Measurements from ENCODE around the gene NRAP. TPM values are rescaled to one million over a fixed set of nuclear protein-coding genes. Genes with fewer than 3 reads are reported as not detected.

NRAP gene
- total RNA-seq, 1 experiment from 2014 or later, result 0.05 TPM

DNA sequence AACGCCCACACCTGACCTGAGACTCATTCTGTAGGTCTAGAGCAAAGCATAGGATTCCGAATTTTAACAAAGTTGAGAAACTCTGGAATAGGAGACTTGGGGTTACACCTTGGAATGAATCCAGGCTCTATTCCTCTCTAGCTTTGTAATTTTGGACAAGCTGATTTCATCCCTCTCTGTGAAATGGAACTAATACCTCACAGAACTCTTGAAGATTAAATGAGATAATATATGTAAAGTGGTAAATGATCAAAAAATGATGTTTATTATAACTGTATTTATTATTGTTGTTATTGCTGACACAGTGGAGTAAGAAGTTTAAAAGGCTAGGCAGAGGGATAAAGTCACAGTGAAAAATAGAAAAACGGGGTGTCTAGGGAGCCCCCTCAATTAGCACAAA lies 48.2 kb upstream of the NRAP start:
- TF ChIP-seq, protein P1, sequence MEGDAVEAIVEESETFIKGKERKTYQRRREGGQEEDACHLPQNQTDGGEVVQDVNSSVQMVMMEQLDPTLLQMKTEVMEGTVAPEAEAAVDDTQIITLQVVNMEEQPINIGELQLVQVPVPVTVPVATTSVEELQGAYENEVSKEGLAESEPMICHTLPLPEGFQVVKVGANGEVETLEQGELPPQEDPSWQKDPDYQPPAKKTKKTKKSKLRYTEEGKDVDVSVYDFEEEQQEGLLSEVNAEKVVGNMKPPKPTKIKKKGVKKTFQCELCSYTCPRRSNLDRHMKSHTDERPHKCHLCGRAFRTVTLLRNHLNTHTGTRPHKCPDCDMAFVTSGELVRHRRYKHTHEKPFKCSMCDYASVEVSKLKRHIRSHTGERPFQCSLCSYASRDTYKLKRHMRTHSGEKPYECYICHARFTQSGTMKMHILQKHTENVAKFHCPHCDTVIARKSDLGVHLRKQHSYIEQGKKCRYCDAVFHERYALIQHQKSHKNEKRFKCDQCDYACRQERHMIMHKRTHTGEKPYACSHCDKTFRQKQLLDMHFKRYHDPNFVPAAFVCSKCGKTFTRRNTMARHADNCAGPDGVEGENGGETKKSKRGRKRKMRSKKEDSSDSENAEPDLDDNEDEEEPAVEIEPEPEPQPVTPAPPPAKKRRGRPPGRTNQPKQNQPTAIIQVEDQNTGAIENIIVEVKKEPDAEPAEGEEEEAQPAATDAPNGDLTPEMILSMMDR (IDR thresholded peaks at IDR 0.05; ENCODE audit: insufficient read depth in 1 of 2, low read depth in 1 of 2, low read length in 1 of 2, severe bottlenecking in 1 of 2, unreplicated experiment in 1 of 2), result no peak
- no peak for DNase-seq
- Mint-ChIP-seq H3K4me3 (ENCODE audit: unreplicated experiment) (no peak overlapping the region), H3K9me3 (ENCODE audit: unreplicated experiment) (no peaks in the 10 kb centered on the region), H3K36me3 (ENCODE audit: insufficient read depth, unreplicated experiment) (peaks cover 6% of the 10 kb centered on the region), H3K27ac (ENCODE audit: unreplicated experiment) (no peak overlapping the region), H3K4me1 (ENCODE audit: low read depth, unreplicated experiment) (no peaks in the 10 kb centered on the region), H3K27me3 (ENCODE audit: insufficient read depth, unreplicated experiment) (no peaks in the 10 kb centered on the region)
- H3K4me3 ChIP-seq (ENCODE audit: low read depth, low read length), result no peak overlapping the region
- ChIA-PET CTCF (no interaction called here), POLR2A (no interaction called here)
- H3K27me3 ChIP-seq (replicated peaks; ENCODE audit: control insufficient read depth, insufficient read depth, low read length), result no peaks in the 10 kb centered on the region
- no peaks in the 10 kb centered on the region for H3K4me1 ChIP-seq
- no TSS peak for BruUV-seq (replicated peaks)
- intact Hi-C loops (cut with micrococcal nuclease; ENCODE audit: unreplicated experiment), result no loop called here
- no peaks in the 10 kb centered on the region for H3K9me3 ChIP-seq
- H3K36me3 ChIP-seq (ENCODE audit: control insufficient read depth, insufficient read depth, low read length), result no peaks in the 10 kb centered on the region

DNA sequence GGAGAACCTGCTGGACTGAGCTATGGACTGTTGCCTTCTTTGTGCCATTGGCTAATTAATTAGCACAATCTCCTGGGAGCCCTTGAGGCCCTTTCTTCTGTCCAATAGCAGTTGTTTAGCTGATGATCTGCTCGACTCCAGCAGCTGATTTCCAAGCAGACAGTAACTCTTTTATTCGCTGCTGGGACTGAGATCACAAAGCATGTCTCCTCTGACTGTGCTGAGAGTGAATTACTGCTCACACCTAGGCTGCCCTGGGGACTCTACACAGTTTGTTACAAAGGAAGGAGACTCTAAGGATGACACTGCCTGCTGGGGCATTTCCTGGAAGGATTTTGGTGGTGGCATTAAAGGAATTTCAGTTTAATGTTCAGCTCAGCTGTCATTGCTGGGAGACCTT lies 47.3 kb upstream of the NRAP start:
- Histone ChIP-seq H3K36me3 (ENCODE audit: control insufficient read depth, insufficient read depth, low read length) (no peaks in the 10 kb centered on the region), H3K27me3 (replicated peaks; ENCODE audit: control insufficient read depth, insufficient read depth, low read length) (no peaks in the 10 kb centered on the region), H3K9me3 (no peaks in the 10 kb centered on the region), H3K4me1 (no peaks in the 10 kb centered on the region), H3K4me3 (ENCODE audit: low read depth, low read length) (no peak overlapping the region)
- Mint-ChIP-seq H3K27me3 (ENCODE audit: insufficient read depth, unreplicated experiment) (no peaks in the 10 kb centered on the region), H3K4me1 (ENCODE audit: low read depth, unreplicated experiment) (no peaks in the 10 kb centered on the region), H3K4me3 (ENCODE audit: unreplicated experiment) (no peak overlapping the region), H3K36me3 (ENCODE audit: insufficient read depth, unreplicated experiment) (peaks cover 6% of the 10 kb centered on the region), H3K9me3 (ENCODE audit: unreplicated experiment) (no peaks in the 10 kb centered on the region), H3K27ac (ENCODE audit: unreplicated experiment) (no peak overlapping the region)
- intact Hi-C loops (cut with micrococcal nuclease; ENCODE audit: unreplicated experiment), result no loop called here
- no peak for DNase-seq
- POLR2A ChIA-PET, result no interaction called here
- TF ChIP-seq, protein P1 (IDR thresholded peaks at IDR 0.05; ENCODE audit: insufficient read depth in 1 of 2, low read depth in 1 of 2, low read length in 1 of 2, severe bottlenecking in 1 of 2, unreplicated experiment in 1 of 2), result no peak
- BruUV-seq (replicated peaks), result no TSS peak
- CTCF ChIA-PET, result interaction anchor here (0.9 kb wide), 1 partner anchor 32 kb away, joined by 3 read pairs; no protein-coding TSS in a partner anchor

DNA sequence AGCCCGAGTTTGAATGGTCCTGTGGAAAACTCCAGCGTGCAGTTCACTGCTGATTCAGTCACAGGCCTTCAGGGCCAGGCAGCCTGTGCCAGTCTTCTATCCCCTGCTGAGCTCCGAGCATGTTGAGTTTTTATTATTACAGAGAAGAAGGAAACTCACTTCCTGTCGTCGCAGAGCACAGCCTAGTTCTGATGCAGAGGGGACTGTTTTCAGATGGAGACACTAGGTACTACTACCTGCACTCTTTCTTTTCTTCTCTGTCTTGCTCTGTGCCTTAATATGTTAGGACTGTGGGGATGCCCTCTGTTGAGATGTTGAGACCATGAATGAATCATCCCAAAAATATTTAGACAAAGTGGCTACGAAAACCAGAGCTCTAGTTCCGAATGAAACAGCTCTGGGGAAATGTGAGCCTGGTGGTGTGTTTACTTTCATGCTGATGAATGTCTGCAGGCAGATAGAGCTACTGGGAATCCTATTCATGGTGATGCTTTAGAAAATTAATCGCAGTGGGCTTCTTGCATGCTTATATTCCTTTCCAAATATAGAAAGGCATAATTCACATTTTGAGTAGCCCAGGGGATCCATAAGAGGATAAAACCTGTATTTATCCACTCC lies 45.5 kb upstream of the NRAP start:
- no TSS peak for BruUV-seq (replicated peaks)
- no peaks in the 10 kb centered on the region for H3K4me1 Mint-ChIP-seq (ENCODE audit: low read depth, unreplicated experiment)
- CTCF ChIA-PET, result no interaction called here

More for the DNA sequence above, 45.5 kb upstream of the NRAP start:
- Histone ChIP-seq H3K4me3 (ENCODE audit: low read depth, low read length) (no peak overlapping the region), H3K4me1 (no peaks in the 10 kb centered on the region), H3K27me3 (replicated peaks; ENCODE audit: control insufficient read depth, insufficient read depth, low read length) (no peaks in the 10 kb centered on the region), H3K9me3 (no peaks in the 10 kb centered on the region), H3K36me3 (ENCODE audit: control insufficient read depth, insufficient read depth, low read length) (no peaks in the 10 kb centered on the region)
- TF ChIP-seq, protein P1 (IDR thresholded peaks at IDR 0.05; ENCODE audit: insufficient read depth in 1 of 2, low read depth in 1 of 2, low read length in 1 of 2, severe bottlenecking in 1 of 2, unreplicated experiment in 1 of 2), result no peak
- H3K9me3 Mint-ChIP-seq (ENCODE audit: unreplicated experiment), result no peaks in the 10 kb centered on the region
- intact Hi-C loops (cut with micrococcal nuclease; ENCODE audit: unreplicated experiment), result loop anchor here (5.0 kb wide), 1 partner anchor 143 kb away; the partner anchor contains the start of genes DCLRE1A and NHLRC2
- POLR2A ChIA-PET, result no interaction called here
- no peaks in the 10 kb centered on the region for H3K27me3 Mint-ChIP-seq (ENCODE audit: insufficient read depth, unreplicated experiment)
- no peak overlapping the region for H3K4me3 Mint-ChIP-seq (ENCODE audit: unreplicated experiment)
- H3K36me3 Mint-ChIP-seq (ENCODE audit: insufficient read depth, unreplicated experiment), result no peaks in the 10 kb centered on the region
- H3K27ac Mint-ChIP-seq (ENCODE audit: unreplicated experiment), result no peak overlapping the region
- DNase-seq, result no peak

Data from Caco-2 (cell line).